NCI-H1417 (cell line): ENCODE measurements around the gene HS3ST1.

ENCODE experiments used
- DNase-seq, 3 experiments: peaks; one replicate each; lab custom pipeline; 2025; lab: John Stamatoyannopoulos, UW

HS3ST1 gene

GRCh38 chr4:11431111-11431510 is 2.4 kb upstream of the HS3ST1 start:
- no peak for DNase-seq

GRCh38 chr4:11430536-11430935 is 1.8 kb upstream of the HS3ST1 start:
- no peak for DNase-seq

- no peak for DNase-seq
Observed at GRCh38 chr4:11429699-11430045, 978 bp upstream of the HS3ST1 start.

- DNase-seq, result peak; percentile 79 to 91 (median 85)
Observed at GRCh38 chr4:11428899-11429698, 405 bp upstream of the HS3ST1 start.

- no peak for DNase-seq
Observed at GRCh38 chr4:11427121-11427996, 1.3 kb downstream of the HS3ST1 start.

- no peak for DNase-seq
Observed at GRCh38 chr4:11426731-11427120, 2.0 kb downstream of the HS3ST1 start.

- DNase-seq, result no peak
Observed at GRCh38 chr4:11426003-11426402, 2.7 kb downstream of the HS3ST1 start.

GRCh38 chr4:11424856-11425255 is 3.8 kb downstream of the HS3ST1 start:
- DNase-seq, result no peak

- DNase-seq, result peak in 2 of 3 experiments; percentile 10 to 53
Observed at GRCh38 chr4:11424000-11424399, 4.7 kb downstream of the HS3ST1 start.

GRCh38 chr4:11423465-11423864 is 5.2 kb downstream of the HS3ST1 start:
- no peak for DNase-seq

GRCh38 chr4:11421116-11421515 is 7.6 kb downstream of the HS3ST1 start:
- DNase-seq, result no peak

- peak in 1 of 3 experiments; percentile 78 for DNase-seq
Observed at GRCh38 chr4:11420327-11420726, 8.4 kb downstream of the HS3ST1 start.

- DNase-seq, result peak in 1 of 3 experiments; percentile 16
Observed at GRCh38 chr4:11418610-11419009, 10.1 kb downstream of the HS3ST1 start.

- DNase-seq, result no peak
Observed at GRCh38 chr4:11416767-11417113, 12.0 kb downstream of the HS3ST1 start.

- DNase-seq, result peak in 1 of 3 experiments; percentile 57
Observed at GRCh38 chr4:11416071-11416766, 12.5 kb downstream of the HS3ST1 start.

GRCh38 chr4:11415409-11416070 is 13.2 kb downstream of the HS3ST1 start:
- DNase-seq, result peak in 1 of 3 experiments; percentile 57

- no peak for DNase-seq
Observed at GRCh38 chr4:11412211-11412610, 16.5 kb downstream of the HS3ST1 start.

- no peak for DNase-seq
Observed at GRCh38 chr4:11409632-11410031, 19.1 kb downstream of the HS3ST1 start.

- DNase-seq, result no peak
Observed at GRCh38 chr4:11408233-11408967, 20.3 kb downstream of the HS3ST1 start.

GRCh38 chr4:11407551-11407950 is 21.1 kb downstream of the HS3ST1 start:
- no peak for DNase-seq

GRCh38 chr4:11404431-11404830 is 24.3 kb downstream of the HS3ST1 start:
- DNase-seq, result peak in 2 of 3 experiments; percentile 13 to 85
